ENCODE measurements around the gene CCDC137. TPM values are rescaled to one million over a fixed set of nuclear protein-coding genes. Genes with fewer than 3 reads are reported as not detected.

The CCDC137 gene
- total and polyA plus RNA-seq, 2 of the 13 experiments (the other 11 are each of a cell fraction or from before 2014, with no cell fraction given) = 14.6 to 39.1 TPM

GRCh38 chr17:81711814-81712467, 45.4 kb downstream of the CCDC137 start, which contains the start of gene SLC25A10 (continued):
- TF ChIP-seq SYNCRIP (IDR thresholded peaks at IDR 0.05; ENCODE audit: insufficient read depth, low read depth, low read length) = no peak
- no peak for TF ChIP-seq PHB2 (IDR thresholded peaks at IDR 0.05; ENCODE audit: partially characterized antibody)
- peak; percentile 74; the same call in 1 of the 2 replicates for TF ChIP-seq ISL2 (CRISPR knock-in tag; IDR thresholded peaks at IDR 0.05)
- peak; percentile 87 for TF ChIP-seq ZSCAN25 (CRISPR knock-in tag; IDR thresholded peaks at IDR 0.05)
- peak; percentile 95 for TF ChIP-seq ZNF639 (CRISPR knock-in tag; conservative IDR thresholded peaks at IDR 0.05)
- no peak for TF ChIP-seq SOX6 (IDR thresholded peaks at IDR 0.05)
- peak; percentile 81 for TF ChIP-seq SOX6 (CRISPR knock-in tag; IDR thresholded peaks at IDR 0.05)
- no peak for TF ChIP-seq ATF7 (IDR thresholded peaks at IDR 0.05)
- peak; percentile 90 for TF ChIP-seq ATF7 (CRISPR knock-in tag; IDR thresholded peaks at IDR 0.05)
- TF ChIP-seq ZNF691 (CRISPR knock-in tag; IDR thresholded peaks at IDR 0.05; ENCODE audit: borderline replicate concordance, low read depth) = peak; percentile 95
- 0 out of 2 replicates have a peak, but pooled peaks have one; percentile 63 for TF ChIP-seq MYNN (CRISPR knock-in tag; IDR thresholded peaks at IDR 0.05; ENCODE audit: low read depth)
- peak; percentile 93; the same call in 1 of the 2 replicates for TF ChIP-seq CREBL2 (CRISPR knock-in tag; IDR thresholded peaks at IDR 0.05; ENCODE audit: borderline replicate concordance)
- TF ChIP-seq HMG20A (CRISPR knock-in tag; IDR thresholded peaks at IDR 0.05; ENCODE audit: borderline replicate concordance) = peak; percentile 82
- peak; percentile 97; the same call in 1 of the 2 replicates for TF ChIP-seq RORA (CRISPR knock-in tag; IDR thresholded peaks at IDR 0.05)
- no peak for TF ChIP-seq PBX2 (CRISPR knock-in tag; IDR thresholded peaks at IDR 0.05)
- peak; percentile 98 for TF ChIP-seq ZBED4 (CRISPR knock-in tag; IDR thresholded peaks at IDR 0.05; ENCODE audit: borderline replicate concordance)
- peak; percentile 97 for TF ChIP-seq MIXL1 (CRISPR knock-in tag; IDR thresholded peaks at IDR 0.05)
- TF ChIP-seq THAP8 (CRISPR knock-in tag; IDR thresholded peaks at IDR 0.05; ENCODE audit: borderline replicate concordance) = peak; percentile 86
- peak; percentile 99; the same call in 1 of the 2 replicates for TF ChIP-seq ZNF550 (CRISPR knock-in tag; IDR thresholded peaks at IDR 0.05; ENCODE audit: borderline replicate concordance)
- TF ChIP-seq ZMYM2 (CRISPR knock-in tag; IDR thresholded peaks at IDR 0.05) = no peak
- 0 out of 2 replicates have a peak, but pooled peaks have one; percentile 8 for TF ChIP-seq SIN3B (IDR thresholded peaks at IDR 0.05; ENCODE audit: low read length)
- no peak for TF ChIP-seq ZNF207 (IDR thresholded peaks at IDR 0.05; ENCODE audit: borderline replicate concordance)
- peak; percentile 97 for TF ChIP-seq ZNF564 (CRISPR knock-in tag; IDR thresholded peaks at IDR 0.05)
- TF ChIP-seq HNRNPH1 (optimal IDR thresholded peaks at IDR 0.05; ENCODE audit: low read depth, low read length) = no peak
